Astrocyte (in vitro differentiated cells and primary cell): ENCODE results near the gene MRPL28. TPM values are rescaled to one million over a fixed set of nuclear protein-coding genes. Genes with fewer than 3 reads are reported as not detected.
A peak's percentile ranks its signal among the peaks of the same experiment; 100 is the strongest.
"Not testable (repeated sequence)": the region's sequence is repeated elsewhere in the genome, so short reads cannot be mapped to it uniquely, and the experiment has no call there.

ENCODE experiments used
- DNase-seq: peaks from one replicate; pipeline ENCODE4 v3.0.0-alpha.2; 2010; ENCODE audit warnings: low read depth
- FAIRE-seq: peaks from 2 replicates; lab custom pipeline; 2011; peaks lifted over from hg19 to GRCh38; lab: Jason Lieb, UNC
- H2AFZ ChIP-seq: 2 replicates; pipeline ENCODE4 v1.6.0; 2012; ENCODE audit warnings: low read depth, low read length, inconsistent platforms
- H3K27ac ChIP-seq: 2 replicates; pipeline ENCODE4 v1.5.1; 2011; ENCODE audit warnings: low read depth, low read length, inconsistent platforms
- H3K27me3 ChIP-seq: 2 replicates; pipeline ENCODE4 v1.6.0; 2011; ENCODE audit warnings: low read length, inconsistent platforms; ENCODE audit not compliant: insufficient read depth
- H3K36me3 ChIP-seq: 2 replicates; pipeline ENCODE4 v1.5.1; 2011; ENCODE audit warnings: low read length, inconsistent platforms; ENCODE audit not compliant: insufficient read depth
- H3K4me1 ChIP-seq: 2 replicates; pipeline ENCODE4 v1.5.1; 2011; ENCODE audit warnings: low read length, inconsistent platforms; ENCODE audit not compliant: insufficient read depth
- H3K4me2 ChIP-seq: 2 replicates; pipeline ENCODE4 v1.6.0; 2012; ENCODE audit warnings: low read length, inconsistent platforms
- H3K4me3 ChIP-seq: 2 replicates; pipeline ENCODE4 v1.5.1; 2011; ENCODE audit warnings: low read depth, mild to moderate bottlenecking, low read length, inconsistent platforms; ENCODE audit not compliant: insufficient read depth
- H3K79me2 ChIP-seq: 2 replicates; pipeline ENCODE4 v1.6.0; 2012; ENCODE audit warnings: mild to moderate bottlenecking, low read length, inconsistent platforms; ENCODE audit not compliant: insufficient read depth
- H3K9ac ChIP-seq: 2 replicates; pipeline ENCODE4 v1.6.0; 2012; ENCODE audit warnings: mild to moderate bottlenecking, low read length, inconsistent platforms
- H3K9me3 ChIP-seq: 2 replicates; pipeline ENCODE4 v1.5.1; 2012; ENCODE audit warnings: low read depth, mild to moderate bottlenecking, low read length, inconsistent platforms; ENCODE audit not compliant: insufficient read depth
- H4K20me1 ChIP-seq: 2 replicates; pipeline ENCODE4 v1.6.0; 2012; ENCODE audit warnings: low read length, inconsistent platforms; ENCODE audit not compliant: insufficient read depth
- H3K27ac Mint-ChIP-seq: one replicate; pipeline ENCODE4 v1.8.0; 2021; ENCODE audit warnings: mild to moderate bottlenecking, mixed read lengths; ENCODE audit not compliant: unreplicated experiment
- H3K27me3 Mint-ChIP-seq: one replicate; pipeline ENCODE4 v1.8.0; 2021; ENCODE audit warnings: low read depth, mixed read lengths; ENCODE audit not compliant: unreplicated experiment
- H3K36me3 Mint-ChIP-seq: one replicate; pipeline ENCODE4 v1.8.0; 2021; ENCODE audit warnings: low read depth, mixed read lengths; ENCODE audit not compliant: unreplicated experiment
- H3K4me1 Mint-ChIP-seq: one replicate; pipeline ENCODE4 v1.8.0; 2021; ENCODE audit warnings: low read depth, mixed read lengths; ENCODE audit not compliant: unreplicated experiment
- H3K4me3 Mint-ChIP-seq: one replicate; pipeline ENCODE4 v1.8.0; 2021; ENCODE audit warnings: mild to moderate bottlenecking, moderate library complexity, mixed read lengths; ENCODE audit not compliant: unreplicated experiment
- H3K9me3 Mint-ChIP-seq: one replicate; pipeline ENCODE4 v1.8.0; 2021; ENCODE audit warnings: mild to moderate bottlenecking, mixed read lengths; ENCODE audit not compliant: unreplicated experiment
- EZH2 ChIP-seq: IDR thresholded peaks from 2 replicates; pipeline ENCODE4 v1.6.1; 2012; ENCODE audit warnings: mild to moderate bottlenecking, low read length, inconsistent platforms; ENCODE audit not compliant: insufficient read depth
- total RNA-seq: library from RNA; stranded (reverse); gene quantifications from 2 replicates; pipeline ENCODE4 v1.2.1, GENCODE V29; 2021
- TF ChIP-seq, protein P1 (sequence below): IDR thresholded peaks from 2 replicates; pipeline ENCODE4 v1.5.1; 2011; ENCODE audit warnings: low read depth, mild to moderate bottlenecking, inconsistent platforms, low read length, moderate library complexity; ENCODE audit not compliant: insufficient read depth

MRPL28 gene
- total RNA-seq, 1 donor from 2014 or later: 95.8 TPM

DNA sequence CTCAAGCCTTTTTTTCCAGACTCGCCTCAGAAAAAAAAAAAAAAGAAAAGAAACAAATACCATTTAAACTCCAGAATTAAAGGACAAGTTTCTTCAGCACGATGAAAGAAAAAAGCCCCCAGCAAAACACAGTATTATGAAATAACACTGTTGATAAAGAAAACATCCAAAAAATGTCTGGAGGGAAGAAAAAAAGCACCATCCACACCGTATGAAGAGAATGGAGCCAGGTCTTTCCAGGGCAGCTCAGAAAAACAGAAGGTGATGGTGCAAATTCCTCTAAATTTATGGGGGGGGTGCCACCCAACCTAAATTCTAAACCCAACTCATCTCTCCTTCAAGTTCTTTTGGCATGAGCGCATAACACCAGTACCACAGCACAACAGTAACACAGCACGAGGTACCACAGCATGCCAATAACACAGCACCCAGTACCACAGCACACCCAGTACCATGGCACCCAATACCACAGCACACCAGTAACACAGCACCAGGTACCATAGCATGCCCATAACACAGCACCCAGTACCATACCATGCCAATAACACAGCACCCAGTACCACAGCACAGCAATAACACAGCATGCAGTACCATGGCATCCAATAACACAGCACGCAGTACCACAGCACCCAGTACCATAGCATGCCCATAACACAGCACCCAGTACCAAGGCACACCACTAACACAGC is 36.8 kb downstream of the MRPL28 start:
- peak; percentile 8 for DNase-seq
- H3K4me1 ChIP-seq: no peaks in the 10 kb centered on the region
- peaks cover 80% of the 10 kb centered on the region for H3K79me2 ChIP-seq
- Mint-ChIP-seq H3K4me3 (peak overlapping the region; percentile 8), H3K36me3 (peaks cover 1% of the 10 kb centered on the region), H3K27me3 (no peaks in the 10 kb centered on the region), H3K9me3 (peaks cover 2% of the 10 kb centered on the region), H3K4me1 (peaks cover 29% of the 10 kb centered on the region), H3K27ac (peak overlapping the region; percentile 36)
- H2AFZ ChIP-seq: no peak overlapping the region
- peaks cover 79% of the 10 kb centered on the region for H4K20me1 ChIP-seq
- H3K4me2 ChIP-seq: no peak overlapping the region
- H3K9me3 ChIP-seq: no peaks in the 10 kb centered on the region
- no peak overlapping the region for H3K4me3 ChIP-seq
- H3K9ac ChIP-seq: no peak overlapping the region
- TF ChIP-seq, protein P1, sequence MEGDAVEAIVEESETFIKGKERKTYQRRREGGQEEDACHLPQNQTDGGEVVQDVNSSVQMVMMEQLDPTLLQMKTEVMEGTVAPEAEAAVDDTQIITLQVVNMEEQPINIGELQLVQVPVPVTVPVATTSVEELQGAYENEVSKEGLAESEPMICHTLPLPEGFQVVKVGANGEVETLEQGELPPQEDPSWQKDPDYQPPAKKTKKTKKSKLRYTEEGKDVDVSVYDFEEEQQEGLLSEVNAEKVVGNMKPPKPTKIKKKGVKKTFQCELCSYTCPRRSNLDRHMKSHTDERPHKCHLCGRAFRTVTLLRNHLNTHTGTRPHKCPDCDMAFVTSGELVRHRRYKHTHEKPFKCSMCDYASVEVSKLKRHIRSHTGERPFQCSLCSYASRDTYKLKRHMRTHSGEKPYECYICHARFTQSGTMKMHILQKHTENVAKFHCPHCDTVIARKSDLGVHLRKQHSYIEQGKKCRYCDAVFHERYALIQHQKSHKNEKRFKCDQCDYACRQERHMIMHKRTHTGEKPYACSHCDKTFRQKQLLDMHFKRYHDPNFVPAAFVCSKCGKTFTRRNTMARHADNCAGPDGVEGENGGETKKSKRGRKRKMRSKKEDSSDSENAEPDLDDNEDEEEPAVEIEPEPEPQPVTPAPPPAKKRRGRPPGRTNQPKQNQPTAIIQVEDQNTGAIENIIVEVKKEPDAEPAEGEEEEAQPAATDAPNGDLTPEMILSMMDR: no peak
- TF ChIP-seq EZH2: no peak
- H3K27me3 ChIP-seq: no peaks in the 10 kb centered on the region
- FAIRE-seq: no peak
- no peak overlapping the region for H3K27ac ChIP-seq
- no peaks in the 10 kb centered on the region for H3K36me3 ChIP-seq

DNA sequence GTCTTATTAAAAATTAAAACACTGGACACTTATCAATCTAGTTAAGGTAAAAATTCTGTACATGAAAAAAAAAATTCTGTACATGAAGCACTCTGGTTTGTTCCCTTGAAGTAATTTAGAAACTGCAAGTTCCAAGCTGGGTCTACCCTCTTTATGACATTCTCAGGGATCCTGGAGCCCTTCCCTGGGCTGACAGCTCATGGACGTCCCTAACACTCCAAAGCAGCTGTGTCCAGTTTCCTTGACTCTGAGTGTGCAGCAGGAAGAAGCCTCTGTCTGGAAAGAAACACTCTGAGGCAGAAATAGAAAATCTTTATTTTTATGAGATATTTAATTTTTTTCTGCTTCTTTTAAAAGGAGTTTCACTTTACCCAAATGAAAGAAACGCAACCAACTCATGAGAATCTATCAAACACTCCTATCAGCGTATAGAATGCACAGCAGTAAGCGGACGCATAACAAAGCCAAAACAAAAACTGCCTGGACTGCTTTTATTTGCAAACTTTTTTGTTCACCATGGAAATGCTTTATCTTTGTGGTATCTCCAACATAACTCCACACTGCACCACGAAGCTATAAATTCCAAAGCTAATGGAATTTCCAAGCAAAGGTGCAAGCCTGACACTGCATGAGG is 39.0 kb downstream of the MRPL28 start:
- H3K4me3 Mint-ChIP-seq, H3K27me3 ChIP-seq, H3K27ac ChIP-seq, H3K36me3 Mint-ChIP-seq, H3K9me3 Mint-ChIP-seq, H3K36me3 ChIP-seq, H3K9me3 ChIP-seq, H3K9ac ChIP-seq, H3K4me2 ChIP-seq, H3K27me3 Mint-ChIP-seq, H3K4me3 ChIP-seq, H2AFZ ChIP-seq, FAIRE-seq: not testable (repeated sequence)
- Mint-ChIP-seq H3K27ac (peak overlapping the region; percentile 87), H3K4me1 (peaks cover 34% of the 10 kb centered on the region)
- Histone ChIP-seq H3K4me1 (peaks cover 13% of the 10 kb centered on the region), H4K20me1 (peaks cover 85% of the 10 kb centered on the region), H3K79me2 (peaks cover 63% of the 10 kb centered on the region)
- DNase-seq: peak; percentile 23

DNA sequence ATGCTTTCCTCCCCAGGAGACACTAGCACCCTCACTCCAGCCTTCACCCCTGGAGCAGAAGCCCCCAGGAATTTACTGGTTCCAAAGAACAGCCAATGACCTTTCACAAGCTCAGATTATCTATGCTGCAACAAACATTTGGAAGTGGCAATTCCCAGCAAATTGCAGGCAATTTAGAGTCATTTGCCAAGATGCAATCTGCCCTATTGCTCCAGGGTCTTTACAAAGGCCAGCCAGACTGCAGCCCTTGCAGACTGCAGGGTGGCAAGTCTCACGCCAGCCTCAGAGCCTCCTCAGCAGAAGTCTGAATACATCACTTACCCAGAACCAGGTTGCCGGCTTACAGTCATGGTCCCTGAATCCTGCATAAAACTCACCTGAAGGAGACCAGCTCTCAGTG is 39.6 kb downstream of the MRPL28 start:
- H3K4me3 Mint-ChIP-seq: no peak overlapping the region
- Histone ChIP-seq H3K4me1 (peaks cover 13% of the 10 kb centered on the region), H2AFZ (no peak overlapping the region), H3K4me2 (no peak overlapping the region), H3K27me3 (no peaks in the 10 kb centered on the region), H3K9ac (no peak overlapping the region), H3K9me3 (no peaks in the 10 kb centered on the region), H3K27ac (no peak overlapping the region), H4K20me1 (peaks cover 82% of the 10 kb centered on the region), H3K79me2 (peaks cover 59% of the 10 kb centered on the region), H3K4me3 (no peak overlapping the region), H3K36me3 (no peaks in the 10 kb centered on the region)
- H3K9me3 Mint-ChIP-seq: no peaks in the 10 kb centered on the region
- DNase-seq (no peak), FAIRE-seq (no peak)
- H3K27ac Mint-ChIP-seq: peak overlapping the region; percentile 85
- TF ChIP-seq, protein P1: no peak
- no peak for TF ChIP-seq EZH2
- peaks cover 1% of the 10 kb centered on the region for H3K36me3 Mint-ChIP-seq
- peaks cover 34% of the 10 kb centered on the region for H3K4me1 Mint-ChIP-seq
- H3K27me3 Mint-ChIP-seq: no peaks in the 10 kb centered on the region
